Activated T-cell treated with anti-CD3 and anti-CD28 coated beads for 4 hours (primary cell): ENCODE data around the gene NADK.

Experiments used
- DNase-seq: peaks from one replicate; pipeline ENCODE4 v3.0.0-alpha.2; 2020

NADK gene, protein sequence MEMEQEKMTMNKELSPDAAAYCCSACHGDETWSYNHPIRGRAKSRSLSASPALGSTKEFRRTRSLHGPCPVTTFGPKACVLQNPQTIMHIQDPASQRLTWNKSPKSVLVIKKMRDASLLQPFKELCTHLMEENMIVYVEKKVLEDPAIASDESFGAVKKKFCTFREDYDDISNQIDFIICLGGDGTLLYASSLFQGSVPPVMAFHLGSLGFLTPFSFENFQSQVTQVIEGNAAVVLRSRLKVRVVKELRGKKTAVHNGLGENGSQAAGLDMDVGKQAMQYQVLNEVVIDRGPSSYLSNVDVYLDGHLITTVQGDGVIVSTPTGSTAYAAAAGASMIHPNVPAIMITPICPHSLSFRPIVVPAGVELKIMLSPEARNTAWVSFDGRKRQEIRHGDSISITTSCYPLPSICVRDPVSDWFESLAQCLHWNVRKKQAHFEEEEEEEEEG

DNA sequence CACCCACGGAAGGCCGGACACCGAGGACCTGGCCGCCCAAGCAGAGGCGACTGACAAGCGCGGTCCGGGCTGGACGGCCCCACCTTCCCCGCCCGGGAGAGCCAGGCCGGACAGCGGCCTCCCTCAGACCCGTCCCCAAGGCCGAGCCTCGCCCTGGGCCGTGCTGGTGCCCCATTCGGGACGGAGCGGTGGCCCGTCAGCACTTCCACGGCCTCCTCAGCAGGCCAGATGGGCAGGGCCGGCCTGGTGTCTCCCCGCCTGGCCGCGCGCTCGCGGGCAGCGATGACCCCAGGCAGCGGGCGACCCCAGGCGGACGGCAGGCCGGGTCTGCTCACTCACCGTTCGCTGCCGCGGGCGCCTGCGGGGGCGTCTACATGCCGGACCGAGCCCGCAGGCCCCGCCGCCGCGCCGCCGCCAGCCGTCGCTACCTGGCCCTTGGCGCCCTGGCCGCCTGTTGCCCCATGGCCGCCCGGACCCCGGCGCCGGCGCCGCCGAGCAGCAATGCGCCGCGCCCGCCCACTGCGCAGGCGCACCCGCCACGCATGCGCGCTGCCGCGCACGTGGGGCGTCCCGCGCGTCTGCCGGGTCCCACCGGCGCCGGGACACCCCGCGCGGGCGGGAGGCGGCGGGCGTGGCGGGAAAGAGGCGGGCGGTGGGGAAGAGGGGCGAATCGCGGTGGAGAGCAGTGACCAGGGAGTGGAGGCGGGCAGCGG lies at the start of gene NADK:
Gene NADK, minus strand, starts transcription at position 521 of the 713 bp plus-strand sequence. CDS start 13,064 bp downstream, outside the sequence.
- peak; percentile 68 for DNase-seq

DNA sequence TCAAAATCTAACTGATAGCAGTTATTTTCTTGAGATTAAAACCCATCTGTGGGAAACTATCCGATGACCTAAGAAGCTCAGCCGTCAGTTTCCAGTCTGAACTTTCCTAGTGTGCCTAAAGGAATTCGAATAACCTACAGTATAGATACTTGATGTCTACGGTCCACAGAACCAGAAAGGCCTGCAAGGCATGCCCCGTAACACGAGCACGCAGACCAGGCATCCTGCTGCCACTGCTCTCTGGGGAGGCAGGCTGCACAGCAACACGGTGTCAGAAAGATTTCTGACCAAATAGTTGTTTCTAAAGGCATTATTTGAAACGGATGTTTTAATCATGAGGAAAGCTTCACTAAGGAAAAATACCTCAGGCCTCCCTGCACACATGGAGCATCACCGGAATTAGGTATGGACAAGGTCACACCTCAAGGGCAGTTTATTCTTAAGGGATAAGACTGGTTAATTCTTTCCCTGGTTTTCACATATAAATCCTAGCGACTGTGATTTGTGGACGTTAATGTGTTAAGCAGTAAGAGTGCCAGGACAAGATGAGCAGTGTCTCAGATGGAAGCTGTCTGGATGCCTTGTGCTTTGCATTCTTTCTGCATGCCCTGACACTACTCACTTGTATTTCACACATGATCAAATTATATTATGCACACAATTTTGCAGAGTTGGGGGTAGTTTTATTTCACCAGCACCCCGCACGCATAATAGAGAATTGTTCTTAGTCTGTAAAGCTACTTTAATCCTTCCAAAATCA lies 49.0 kb upstream of the NADK start:
- DNase-seq, result no peak

DNA sequence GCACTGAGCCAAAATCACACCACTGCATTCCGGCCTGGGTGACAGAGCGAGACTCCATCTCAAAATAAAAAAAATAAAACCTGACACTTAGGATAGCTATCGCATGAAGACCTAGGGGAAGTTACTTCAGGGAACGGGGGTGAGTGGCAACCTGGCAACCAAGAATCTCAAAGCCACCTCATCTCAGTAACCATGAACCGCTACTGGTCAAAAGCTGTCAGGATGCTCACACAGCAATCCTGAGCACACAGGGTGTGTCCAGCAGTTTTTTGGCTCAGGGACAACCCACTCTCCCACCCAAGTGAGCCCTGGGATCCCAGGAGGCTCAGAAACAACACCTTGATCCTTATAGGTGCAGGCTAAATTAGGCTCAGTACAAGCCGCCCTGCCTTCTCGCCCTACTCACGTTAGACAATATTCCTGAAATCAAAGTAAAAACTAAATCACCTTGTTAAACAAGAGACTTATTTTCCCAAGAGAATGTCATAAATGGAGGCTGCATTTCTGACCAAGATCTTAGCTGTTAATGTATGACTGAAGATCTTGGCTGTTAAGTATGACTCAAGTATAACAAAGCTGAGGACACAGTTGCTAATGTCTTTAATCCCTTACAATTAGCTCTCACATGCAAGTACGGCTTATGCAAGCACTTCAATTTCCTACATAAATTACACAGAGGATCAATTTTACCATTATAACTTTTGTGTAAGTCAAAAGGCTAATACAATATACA lies 48.3 kb upstream of the NADK start:
- no peak for DNase-seq

DNA sequence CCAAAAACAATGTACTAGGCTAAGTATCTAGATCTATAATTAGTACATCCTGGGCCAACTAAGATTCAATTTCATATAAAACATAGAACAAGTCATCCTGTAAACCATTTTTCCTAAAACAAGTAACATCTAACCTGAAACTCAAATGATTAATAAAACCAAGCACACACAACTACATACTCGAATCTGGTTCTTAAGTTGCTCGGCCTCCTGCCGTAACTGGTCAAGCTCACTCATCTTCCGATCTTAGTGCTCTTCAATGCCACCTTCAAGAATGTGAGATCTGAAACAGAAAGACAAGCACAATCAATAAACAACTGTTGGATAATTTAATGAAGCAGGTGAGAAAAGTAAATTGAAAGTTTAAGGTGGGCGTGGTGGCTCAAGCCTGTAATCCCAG lies 46.9 kb upstream of the NADK start:
- DNase-seq, result no peak

DNA sequence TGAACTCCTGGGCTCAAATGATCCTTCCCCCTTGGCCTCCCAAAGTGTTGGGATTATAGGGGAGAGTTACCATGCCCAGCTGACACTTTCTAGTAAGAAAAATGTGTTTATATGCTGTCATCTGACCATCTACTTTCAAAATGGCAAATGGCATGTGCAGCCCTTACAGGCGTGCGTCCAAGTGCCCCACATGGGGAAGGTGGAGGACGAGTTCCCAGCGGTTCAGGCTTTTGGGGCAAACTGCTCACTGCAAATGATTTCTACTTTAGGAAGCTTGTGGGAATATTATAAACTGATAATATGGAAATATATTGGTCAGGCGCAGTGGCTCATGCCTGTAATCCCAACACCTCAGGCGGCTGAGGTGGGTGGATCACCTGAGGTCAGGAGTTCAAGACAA lies 41.5 kb upstream of the NADK start:
- no peak for DNase-seq

DNA sequence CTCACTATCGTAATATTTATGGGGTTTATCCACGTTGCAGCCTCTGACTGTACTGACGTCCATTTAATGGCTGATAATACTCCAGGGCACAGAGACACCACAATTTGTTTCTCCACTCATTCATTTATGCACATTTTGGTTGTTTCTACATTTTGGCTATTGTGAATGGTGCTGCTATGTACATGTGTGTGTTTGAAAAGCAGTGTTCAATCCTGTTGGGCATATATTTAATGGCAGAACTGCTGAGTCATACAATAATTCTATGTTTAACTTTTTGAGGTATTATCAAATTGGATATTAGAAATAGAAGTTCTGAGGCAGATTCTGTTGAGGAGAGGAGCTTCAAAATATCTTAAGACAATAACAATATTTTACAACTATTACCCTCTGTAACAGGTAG lies 39.0 kb upstream of the NADK start:
- no peak for DNase-seq

DNA sequence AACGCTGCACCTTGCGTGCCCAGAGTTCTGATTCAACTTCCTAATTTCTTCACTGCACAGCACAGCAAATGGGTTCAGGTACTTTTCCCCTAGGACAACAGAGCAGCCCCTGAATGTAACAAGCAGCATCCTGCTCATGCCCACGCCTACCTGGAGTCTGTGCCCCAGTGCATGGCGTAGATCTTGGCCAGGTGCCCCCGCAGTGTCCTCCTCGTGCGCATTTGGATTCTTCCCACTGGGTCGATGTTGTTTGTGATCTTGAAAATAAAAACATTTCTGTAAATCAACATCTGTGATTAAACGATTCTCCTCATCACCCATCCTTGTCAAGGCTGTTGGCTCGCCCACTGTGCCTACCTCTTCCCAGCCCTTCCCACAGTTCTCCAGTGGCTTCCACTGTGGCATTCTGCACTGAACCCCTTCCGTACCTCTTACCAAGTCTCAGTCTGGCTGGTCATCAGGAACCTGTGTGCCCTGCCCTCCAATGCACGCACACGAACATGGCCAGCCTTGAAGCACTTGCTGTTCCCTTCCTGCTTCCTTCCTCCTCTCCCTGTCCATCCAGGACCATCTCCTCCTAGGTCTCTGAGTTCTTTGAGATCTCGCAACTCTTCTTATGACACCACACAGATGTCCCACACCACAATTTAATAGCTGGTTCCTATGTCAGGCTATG lies 37.5 kb upstream of the NADK start:
- DNase-seq, result no peak

DNA sequence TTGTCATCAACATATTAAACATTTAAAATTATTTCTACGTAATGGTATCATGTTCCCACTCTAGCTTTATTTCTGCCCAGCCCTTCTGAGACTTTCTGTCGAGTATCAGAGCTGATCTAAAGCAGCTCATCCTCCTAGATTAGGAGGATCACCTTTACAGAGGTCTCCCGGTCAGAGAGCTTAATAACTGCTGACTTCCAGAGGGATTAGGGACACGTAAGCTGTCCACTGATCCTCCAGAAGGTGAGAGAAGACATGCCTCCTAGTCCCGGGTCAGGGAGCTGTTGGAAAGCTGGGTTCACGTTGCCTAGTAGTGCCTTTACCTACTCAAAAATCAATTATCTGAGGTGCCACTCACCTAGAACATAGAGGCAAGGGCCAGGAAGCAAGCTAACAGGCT lies 31.2 kb upstream of the NADK start:
- no peak for DNase-seq

DNA sequence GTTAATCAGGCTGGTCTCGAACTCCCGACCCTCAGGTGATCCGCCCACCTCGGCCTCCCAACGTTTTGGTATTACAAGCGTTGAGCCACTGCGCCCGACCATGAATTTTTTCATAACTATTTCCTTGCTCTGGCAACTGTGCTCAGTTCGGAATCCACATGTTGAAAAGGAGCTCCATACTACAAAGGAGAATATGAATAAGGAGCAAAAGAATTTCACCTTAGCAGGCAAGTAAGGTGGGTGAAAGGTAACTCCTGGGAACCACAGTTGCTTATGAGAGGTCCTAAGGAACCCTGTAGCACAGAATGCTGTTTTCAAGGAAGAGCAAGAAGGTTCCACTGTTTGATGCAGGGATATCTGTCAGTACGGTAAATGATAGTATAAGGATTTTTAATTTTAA lies 29.9 kb upstream of the NADK start:
- no peak for DNase-seq

DNA sequence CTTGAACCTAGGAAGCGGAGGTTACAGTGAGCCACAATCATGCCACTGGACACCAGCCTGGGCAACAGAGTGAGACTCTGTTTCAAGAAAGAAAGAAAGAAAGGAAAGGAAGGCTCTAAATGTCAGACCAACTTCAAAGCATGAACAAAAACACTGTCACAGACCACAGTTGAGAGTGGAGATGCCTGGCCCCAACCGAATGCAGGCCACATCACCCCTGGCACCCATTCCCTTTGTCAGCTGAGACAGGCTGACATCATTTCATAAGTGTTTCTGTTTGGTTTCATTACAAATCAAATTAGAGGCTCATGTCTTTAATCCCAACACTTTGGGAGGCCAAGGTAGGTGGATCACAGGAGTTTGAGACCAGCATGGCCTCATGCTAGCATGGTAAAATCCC lies 28.6 kb upstream of the NADK start:
- DNase-seq, result no peak

DNA sequence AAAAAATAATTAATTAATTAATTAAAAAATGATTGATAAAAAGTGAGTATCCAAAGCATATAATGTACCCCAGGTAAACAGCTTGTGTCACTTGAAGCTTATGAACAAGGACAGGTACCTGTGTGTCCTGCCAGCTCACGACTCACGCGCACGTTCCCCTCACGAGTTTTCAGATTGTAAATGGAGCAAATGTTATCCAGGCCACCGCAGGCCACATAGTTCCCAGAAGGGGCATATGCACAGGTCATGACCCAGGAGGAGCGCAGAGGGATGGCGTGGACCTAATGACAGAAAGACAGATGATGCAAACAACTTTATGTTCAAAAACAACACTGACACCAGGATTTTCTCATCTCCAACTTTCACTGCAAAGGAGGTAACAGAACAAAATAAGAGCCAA lies 26.0 kb upstream of the NADK start:
- DNase-seq, result no peak

DNA sequence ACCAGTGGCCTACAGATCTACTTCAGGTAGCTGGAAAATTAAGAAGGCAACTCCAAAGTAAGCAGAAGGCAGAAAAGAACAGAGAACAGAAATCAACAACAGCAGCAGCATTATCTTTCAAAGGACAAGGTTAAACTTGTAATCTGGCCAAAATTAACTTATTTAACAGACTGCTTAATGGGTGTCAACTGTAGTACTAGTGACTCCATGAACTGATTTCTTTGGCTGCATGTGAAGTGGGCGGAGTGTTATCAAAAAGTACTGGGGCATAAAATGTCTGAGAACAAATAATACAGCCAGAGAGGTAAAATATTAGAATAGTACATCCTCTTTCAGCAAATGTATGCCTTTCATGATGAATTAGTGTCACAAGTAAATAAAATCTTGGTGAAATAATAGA lies 24.6 kb upstream of the NADK start:
- DNase-seq, result no peak

DNA sequence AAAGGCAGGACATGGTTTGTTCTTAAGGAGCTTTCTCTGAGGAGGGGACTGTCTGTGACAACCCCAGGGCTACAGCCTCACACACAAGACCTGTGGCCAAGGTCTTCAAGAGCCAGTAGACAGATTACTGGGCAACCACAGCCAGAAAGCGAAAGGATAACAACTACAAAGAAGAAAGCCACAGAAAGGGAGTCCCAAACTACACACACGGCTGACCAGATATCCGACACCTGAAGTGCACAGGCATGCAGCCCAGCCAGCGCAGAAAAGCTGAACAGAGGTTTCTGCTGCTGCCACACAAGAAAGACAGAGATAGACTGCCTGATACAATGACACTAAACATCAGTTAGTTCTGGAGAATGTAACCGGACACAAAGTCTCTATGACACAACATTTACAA lies 21.4 kb upstream of the NADK start:
- no peak for DNase-seq

DNA sequence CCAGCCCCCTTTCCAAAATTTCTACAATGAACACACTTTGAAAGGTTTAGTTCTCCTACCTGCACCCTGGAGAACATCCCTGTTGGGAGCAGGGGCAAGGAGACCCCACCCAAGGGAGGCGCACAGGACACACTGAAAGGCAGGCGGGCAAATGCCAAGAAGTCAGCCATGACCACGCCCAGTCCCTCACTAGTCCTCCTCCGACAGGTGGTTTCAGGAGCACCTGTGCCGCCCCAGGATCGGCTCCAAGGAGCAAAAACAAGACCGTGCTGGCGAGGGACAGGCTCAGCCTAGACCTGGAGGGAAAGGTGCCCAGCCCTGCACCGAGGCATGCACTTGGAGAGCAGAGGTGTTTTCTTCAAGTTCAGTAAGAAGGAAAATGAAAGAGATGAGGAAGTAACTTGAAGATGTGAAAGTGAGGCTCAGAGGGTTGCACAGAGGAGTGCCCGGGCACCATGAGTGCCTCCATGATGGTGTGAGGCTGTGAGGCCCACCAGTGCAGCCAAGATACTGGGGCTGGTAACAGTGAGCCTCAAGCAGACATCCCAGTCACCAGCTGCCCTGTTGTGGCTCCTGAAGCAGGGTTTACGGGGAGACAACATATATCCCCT lies 19.6 kb upstream of the NADK start:
- no peak for DNase-seq

DNA sequence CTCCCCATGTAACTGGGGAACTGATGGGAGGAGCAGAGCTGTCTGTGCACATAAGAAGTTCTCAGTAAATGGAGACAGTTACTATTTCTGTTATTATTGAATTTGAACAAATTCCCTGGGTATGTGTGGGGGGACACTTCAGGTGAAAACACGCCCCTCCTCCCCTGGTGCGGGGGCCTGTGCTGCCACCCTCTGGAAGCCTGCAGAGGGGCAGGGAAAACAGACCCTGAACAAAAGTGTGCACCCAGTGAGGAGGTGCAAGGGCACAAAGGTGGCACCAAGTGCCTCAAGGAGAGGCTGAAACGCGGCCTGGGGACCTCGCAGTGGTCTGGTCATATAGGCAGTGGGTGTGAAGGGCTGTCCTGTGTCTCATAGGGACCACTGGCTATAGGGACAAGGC lies 18.2 kb upstream of the NADK start:
- DNase-seq, result no peak

DNA sequence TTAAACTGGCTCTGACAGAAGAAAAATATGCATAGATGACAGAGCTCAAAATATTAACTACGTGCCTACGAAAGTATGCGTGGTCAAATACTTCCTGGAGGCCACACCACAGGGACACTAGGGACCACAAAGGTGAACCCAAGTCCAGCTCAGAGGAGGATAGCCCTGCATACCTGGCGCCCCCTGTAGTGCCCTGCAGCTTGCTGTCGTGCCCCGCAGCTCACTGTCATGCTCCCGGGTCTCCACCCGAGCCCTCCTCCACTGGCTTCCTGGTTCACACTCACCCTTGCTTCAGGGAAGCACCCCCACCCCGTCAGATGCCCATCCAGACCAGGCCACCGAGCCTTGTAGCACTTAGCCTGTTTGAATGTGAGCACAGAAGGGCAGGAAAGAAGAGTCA lies 16.7 kb upstream of the NADK start:
- DNase-seq, result no peak

DNA sequence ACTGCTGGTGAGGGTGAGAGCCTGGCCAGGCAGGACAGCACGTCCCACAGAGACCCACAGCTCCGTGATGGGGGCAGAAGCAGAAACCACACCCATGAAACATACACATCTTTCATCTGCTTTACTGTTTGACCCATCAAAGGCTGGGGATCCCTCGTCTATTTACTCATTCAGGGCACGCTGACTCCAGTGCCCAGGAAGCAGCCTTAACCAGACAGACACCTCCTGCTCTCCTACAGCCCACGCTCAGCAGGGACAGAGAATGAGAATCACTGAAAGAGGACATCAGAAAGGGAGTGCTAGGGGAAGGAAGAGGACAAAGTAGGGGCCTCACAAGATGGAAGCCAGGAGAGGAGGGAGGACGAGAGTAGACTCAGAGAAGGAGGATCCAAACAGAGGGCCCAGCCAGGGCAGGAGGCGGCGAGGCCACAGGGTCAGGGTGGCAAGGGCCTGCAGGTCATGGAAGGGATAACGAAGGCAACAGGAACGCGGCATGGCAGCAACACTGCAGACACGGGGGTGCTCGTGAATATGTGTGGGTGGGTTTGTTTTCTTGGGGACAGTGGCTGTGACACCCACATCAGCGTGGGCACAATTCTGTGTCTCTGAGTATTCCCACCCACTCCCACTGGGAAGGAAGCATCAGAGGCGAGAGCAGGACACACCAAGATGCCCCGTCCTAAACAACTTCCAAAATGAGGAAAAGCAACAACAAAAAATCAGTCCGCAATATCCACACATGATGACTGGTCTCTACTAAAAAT lies 15.4 kb upstream of the NADK start:
- no peak for DNase-seq

DNA sequence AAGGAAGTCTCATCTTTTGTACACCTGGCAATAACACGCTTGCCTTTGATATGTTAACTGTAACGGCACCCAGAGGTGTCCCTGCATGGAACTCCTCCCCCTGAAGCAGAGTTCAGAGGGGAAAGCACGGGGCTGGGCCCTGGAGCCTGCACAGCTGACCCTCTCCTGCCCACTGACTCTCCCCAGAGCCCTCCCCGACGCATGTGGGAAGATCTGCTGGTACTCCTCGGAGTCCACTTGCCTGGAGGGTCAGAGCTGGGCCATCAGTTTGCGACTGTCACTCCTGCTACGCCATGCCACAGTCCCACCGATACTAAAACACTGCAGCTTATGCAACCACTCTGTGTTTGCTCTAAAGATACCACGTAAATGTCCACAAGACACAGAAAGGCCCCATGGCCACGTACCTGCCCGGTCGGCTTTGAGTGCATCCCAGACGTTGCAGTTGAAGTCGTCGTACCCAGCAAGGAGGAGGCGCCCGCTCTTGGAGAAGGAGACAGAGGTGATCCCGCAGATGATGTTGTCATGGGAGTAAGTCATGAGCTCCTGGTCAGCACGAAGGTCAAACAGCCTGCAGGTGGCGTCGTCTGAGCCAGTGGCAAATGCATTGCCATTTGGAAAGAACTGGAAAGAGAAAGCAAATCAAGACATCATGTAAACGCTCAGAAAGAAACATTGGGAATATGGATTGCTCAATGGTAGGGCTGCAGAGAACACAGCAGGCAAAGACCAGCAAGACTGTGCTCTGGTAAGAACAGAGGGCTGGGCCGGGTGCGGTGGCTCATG lies 10.6 kb upstream of the NADK start:
- no peak for DNase-seq

DNA sequence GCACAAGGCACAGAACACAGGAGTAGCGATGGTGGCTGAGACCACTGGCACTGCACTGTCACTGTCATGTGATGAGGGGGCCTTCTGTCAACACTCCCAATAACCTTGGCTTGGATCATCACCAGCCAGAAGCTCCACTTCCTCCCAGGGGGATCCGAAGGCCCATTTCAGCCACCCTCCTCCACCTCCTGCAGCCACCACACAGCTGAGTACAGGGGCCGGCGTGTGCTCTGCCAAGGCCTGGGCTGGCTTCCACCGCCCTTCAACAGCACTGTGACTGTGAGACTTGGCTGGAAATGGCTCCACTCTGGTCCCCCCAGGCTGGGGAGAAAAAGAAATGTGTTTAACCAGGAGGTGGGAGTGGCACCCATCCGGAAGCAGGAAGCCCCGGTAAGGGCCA lies 9.9 kb upstream of the NADK start:
- DNase-seq, result no peak
